PC-3 (cell line): ENCODE data around the gene ZNF587B. TPM values are rescaled to one million over a fixed set of nuclear protein-coding genes. Genes with fewer than 3 reads are reported as not detected.

Experiments used
- ATAC-seq: fragments of 200-7000 bp; cut with Tn5 transposase; 2 replicates; pipeline ENCODE4 v1.9.1; 2020; ENCODE audit warnings: mild to moderate bottlenecking, moderate library complexity
- BruUV-seq: library from RNA; stranded (reverse); fragments of 400-500 nt; replicated peaks from 2 replicates; lab custom pipeline; 2021; lab: Mats Ljungman, UMichigan
- CTCF ChIA-PET: fragments of 300-600 bp; sonication (Branson Sonifier 250); formaldehyde crosslinking; loops from one replicate; lab custom pipeline; 2022; ENCODE audit warnings: antibody characterized with exemption; lab: Charles Lee
- POLR2A ChIA-PET: fragments of 300-600 bp; sonication (Branson Sonifier 250); formaldehyde crosslinking; loops from one replicate; lab custom pipeline; 2022; ENCODE audit warnings: antibody characterized with exemption; ENCODE audit not compliant: unreplicated experiment; lab: Charles Lee
- DNase-seq: peaks from one replicate; pipeline ENCODE4 v3.0.0-alpha.2; 2015
- H2AFZ ChIP-seq: fragments of 300-600 bp; sonication (generic); 2 replicates; pipeline ENCODE4 v1.6.0; 2016; ENCODE audit warnings: antibody characterized with exemption, low read length
- H3F3A ChIP-seq: fragments of 300-600 bp; sonication (generic); one replicate; pipeline ENCODE4 v1.6.0; 2017; ENCODE audit warnings: antibody characterized with exemption, low read length, control low read depth, mild to moderate bottlenecking; ENCODE audit not compliant: unreplicated experiment
- H3K27ac ChIP-seq: fragments of 300-600 bp; sonication (generic); 2 replicates; pipeline ENCODE4 v1.5.1; 2016; ENCODE audit warnings: mild to moderate bottlenecking, low read length
- H3K27me3 ChIP-seq: fragments of 300-600 bp; sonication (generic); 2 replicates; pipeline ENCODE4 v1.6.1; 2016; ENCODE audit warnings: low read length, mixed read lengths
- H3K36me3 ChIP-seq: fragments of 300-600 bp; sonication (generic); 2 replicates; pipeline ENCODE4 v1.6.1; 2016; ENCODE audit warnings: low read depth, mixed run types, low read length, mixed read lengths
- H3K4me1 ChIP-seq: fragments of 300-600 bp; sonication (generic); 2 replicates; pipeline ENCODE4 v1.5.1; 2016; ENCODE audit warnings: low read length; ENCODE audit not compliant: insufficient read depth
- H3K4me2 ChIP-seq: fragments of 300-600 bp; sonication (generic); 2 replicates; pipeline ENCODE4 v1.6.0; 2016; ENCODE audit warnings: low read length
- H3K4me3 ChIP-seq: fragments of 300-600 bp; sonication (generic); 2 replicates; pipeline ENCODE4 v1.5.1; 2016; ENCODE audit warnings: mild to moderate bottlenecking, low read length, mixed read lengths
- H3K79me2 ChIP-seq: fragments of 300-600 bp; sonication (generic); 2 replicates; pipeline ENCODE4 v1.6.1; 2017; ENCODE audit warnings: low read length, mixed read lengths
- H3K9ac ChIP-seq: fragments of 300-600 bp; sonication (generic); 2 replicates; pipeline ENCODE4 v1.6.0; 2016; ENCODE audit warnings: mild to moderate bottlenecking, low read length
- H3K9me2 ChIP-seq: fragments of 300-600 bp; sonication (generic); replicated peaks from 2 replicates; pipeline ENCODE4 v1.6.1; 2016; ENCODE audit warnings: mixed run types, low read length, mixed read lengths
- H3K9me3 ChIP-seq: fragments of 300-600 bp; sonication (generic); 2 replicates; pipeline ENCODE4 v1.6.1; 2016; ENCODE audit warnings: low read length, mixed read lengths
- H4K20me1 ChIP-seq: fragments of 300-600 bp; sonication (generic); 2 replicates; pipeline ENCODE4 v1.6.1; 2016; ENCODE audit warnings: low read length, mixed read lengths
- CTCF ChIP-seq: fragments of 300-600 bp; sonication (generic); conservative IDR thresholded peaks from 2 replicates; pipeline ENCODE4 v1.5.1; 2017; ENCODE audit warnings: antibody characterized with exemption, low read depth, mild to moderate bottlenecking, low read length
- EZH2 ChIP-seq: fragments of 300-600 bp; sonication (generic); IDR thresholded peaks from one replicate; pipeline ENCODE4 v1.6.1; 2017; ENCODE audit warnings: antibody characterized with exemption, mild to moderate bottlenecking, low read length; ENCODE audit not compliant: unreplicated experiment
- EZH2phosphoT487 ChIP-seq: fragments of 300-600 bp; sonication (generic); IDR thresholded peaks from 2 replicates; pipeline ENCODE4 v1.6.1; 2018; ENCODE audit warnings: mild to moderate bottlenecking, antibody characterized with exemption, low read length, borderline replicate concordance
- intact Hi-C: fragments of 100-400 bp; cut with micrococcal nuclease; formaldehyde crosslinking; loops from 2 replicates; pipeline ENCODE4 v1.9.0; 2023
- total RNA-seq: library from RNA; depleted of rRNA; stranded (reverse); fragments of >200 nt; gene quantifications from 2 replicates; pipeline ENCODE4 v1.2.3, GENCODE V29; 2014

ZNF587B gene
- total RNA-seq, 1 experiment from 2014 or later = 21.2 TPM

- Histone ChIP-seq H4K20me1 (no peaks in the 10 kb centered on the region), H3K9ac (no peak overlapping the region), H3K9me3 (no peaks in the 10 kb centered on the region), H3K36me3 (peaks cover 5% of the 10 kb centered on the region), H3K27me3 (no peaks in the 10 kb centered on the region), H3K4me1 (peaks cover 17% of the 10 kb centered on the region), H3K4me2 (no peak overlapping the region), H3K9me2 (no peaks in the 10 kb centered on the region), H3K27ac (no peak overlapping the region), H2AFZ (no peak overlapping the region), H3F3A (no peaks in the 10 kb centered on the region), H3K4me3 (no peak overlapping the region), H3K79me2 (peaks cover 53% of the 10 kb centered on the region)
- intact Hi-C loops = loop anchor here (10.0 kb wide), 2 partner anchors 182 to 338 kb away; partner anchors contain the start of genes ZNF211 and ZNF329
- BruUV-seq = no TSS peak
- no peak for DNase-seq
- no peak for ATAC-seq
- ChIA-PET POLR2A (no interaction called here), CTCF (no interaction called here)
- TF ChIP-seq CTCF = no peak
- TF ChIP-seq EZH2 = no peak
- TF ChIP-seq EZH2phosphoT487 = no peak
These were observed 13.4 kb upstream of the ZNF587B start for GRCh38 chr19:57816652-57817051.

- POLR2A ChIA-PET = no interaction called here
- ATAC-seq (no peak), DNase-seq (no peak)
- Histone ChIP-seq H3K9ac (no peak overlapping the region), H3K4me2 (no peak overlapping the region), H3K4me1 (peaks cover 21% of the 10 kb centered on the region), H3K36me3 (peaks cover 8% of the 10 kb centered on the region), H2AFZ (no peak overlapping the region), H3K27me3 (no peaks in the 10 kb centered on the region), H3K79me2 (peaks cover 55% of the 10 kb centered on the region), H3K9me3 (no peaks in the 10 kb centered on the region), H4K20me1 (peaks cover 1% of the 10 kb centered on the region; the same call in 1 of the 2 replicates), H3K27ac (no peak overlapping the region), H3K4me3 (no peak overlapping the region), H3F3A (no peaks in the 10 kb centered on the region), H3K9me2 (no peaks in the 10 kb centered on the region)
- intact Hi-C loops = loop anchor here (10.0 kb wide), 2 partner anchors 183 to 337 kb away; partner anchors contain the start of genes ZNF211 and ZNF329
- TF ChIP-seq EZH2 (no peak), CTCF (no peak), EZH2phosphoT487 (no peak)
- CTCF ChIA-PET = no interaction called here
- BruUV-seq = no TSS peak
These were observed 12.1 kb upstream of the ZNF587B start for GRCh38 chr19:57817976-57818375.

- Histone ChIP-seq H3K4me1 (peaks cover 21% of the 10 kb centered on the region), H3K36me3 (peaks cover 12% of the 10 kb centered on the region), H3K9ac (no peak overlapping the region), H4K20me1 (peaks cover 5% of the 10 kb centered on the region; the same call in 1 of the 2 replicates), H3K4me3 (no peak overlapping the region), H3K27ac (no peak overlapping the region), H3K9me2 (no peaks in the 10 kb centered on the region), H3K4me2 (peak overlapping the region; percentile 87; the same call in 1 of the 2 replicates), H3K27me3 (no peaks in the 10 kb centered on the region), H3K9me3 (no peaks in the 10 kb centered on the region), H3K79me2 (peaks cover 56% of the 10 kb centered on the region), H3F3A (no peaks in the 10 kb centered on the region), H2AFZ (0 out of 2 replicates have a peak overlapping the region, but pooled peaks have one; percentile 74)
- CTCF ChIA-PET = no interaction called here
- ATAC-seq (no peak), DNase-seq (no peak)
- no TSS peak for BruUV-seq
- intact Hi-C loops = loop anchor here (10.0 kb wide), 2 partner anchors 184 to 336 kb away; partner anchors contain the start of genes ZNF211 and ZNF329
- no peak for TF ChIP-seq EZH2phosphoT487
- no peak for TF ChIP-seq CTCF
- no peak for TF ChIP-seq EZH2
- POLR2A ChIA-PET = no interaction called here
These were observed 11.7 kb upstream of the ZNF587B start for GRCh38 chr19:57818378-57818777.
